ENCODE data around the gene PROSER3. TPM values are rescaled to one million over a fixed set of nuclear protein-coding genes. Genes with fewer than 3 reads are reported as not detected.

The PROSER3 gene
- total RNA-seq, 4 donors from 2014 or later = 8.2 to 34.3 (median 13.2) TPM

GRCh38 chr19:35816262-35816661 lies 58.3 kb downstream of the PROSER3 start:
- intact Hi-C loops (cut with DNase I) = no loop called here
- no peak overlapping the region for H3K4me3 ChIP-seq (replicated peaks in 1 of 3)

DNA sequence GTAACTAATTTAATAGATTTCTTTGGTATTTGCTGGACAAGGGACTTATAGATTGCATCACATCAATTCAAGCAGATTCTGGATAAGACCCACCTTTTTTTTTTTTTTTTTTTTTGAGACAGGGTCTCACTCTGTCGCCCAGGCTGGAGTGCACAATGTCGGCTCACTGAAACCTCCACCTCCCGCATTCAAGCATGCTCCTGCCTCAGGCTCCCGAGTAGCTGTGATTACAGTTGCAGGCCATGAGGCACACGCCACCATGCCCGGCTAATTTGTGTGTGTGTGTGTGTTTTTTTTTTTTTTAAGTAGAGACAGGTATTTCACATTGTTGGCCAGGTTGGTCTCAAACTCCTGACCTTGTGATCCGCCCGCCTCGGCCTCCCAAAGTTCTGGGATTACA lies 58.9 kb downstream of the PROSER3 start:
- TF ChIP-seq POLR2A (IDR thresholded peaks at IDR 0.05) = no peak
- no peak overlapping the region for H3K27ac ChIP-seq
- DNase-seq = no peak
- no peak overlapping the region for H3K4me3 ChIP-seq (replicated peaks in 1 of 3)
- no peaks in the 10 kb centered on the region for H3K27me3 ChIP-seq
- intact Hi-C loops (cut with DNase I) = no loop called here
- H3K4me1 ChIP-seq = no peaks in the 10 kb centered on the region
- no peaks in the 10 kb centered on the region for H3K9me3 ChIP-seq
- WGBS, 2 donors = 74 to 82% methylated on average over 9 of the region's 9 CpGs
- H3K36me3 ChIP-seq = no peaks in the 10 kb centered on the region

More at GRCh38 chr19:35816262-35816661, 58.3 kb downstream of the PROSER3 start:
- Histone ChIP-seq H3K9me3 (no peaks in the 10 kb centered on the region), H3K36me3 (no peaks in the 10 kb centered on the region), H3K27me3 (no peaks in the 10 kb centered on the region), H3K4me1 (no peaks in the 10 kb centered on the region), H3K27ac (no peak overlapping the region)
- DNase-seq = no peak
- TF ChIP-seq POLR2A (IDR thresholded peaks at IDR 0.05) (no peak), CTCF (IDR thresholded peaks at IDR 0.05) (no peak)
- WGBS, 2 donors = 49 to 50% methylated on average over 5 to 6 of the region's 6 CpGs

DNA sequence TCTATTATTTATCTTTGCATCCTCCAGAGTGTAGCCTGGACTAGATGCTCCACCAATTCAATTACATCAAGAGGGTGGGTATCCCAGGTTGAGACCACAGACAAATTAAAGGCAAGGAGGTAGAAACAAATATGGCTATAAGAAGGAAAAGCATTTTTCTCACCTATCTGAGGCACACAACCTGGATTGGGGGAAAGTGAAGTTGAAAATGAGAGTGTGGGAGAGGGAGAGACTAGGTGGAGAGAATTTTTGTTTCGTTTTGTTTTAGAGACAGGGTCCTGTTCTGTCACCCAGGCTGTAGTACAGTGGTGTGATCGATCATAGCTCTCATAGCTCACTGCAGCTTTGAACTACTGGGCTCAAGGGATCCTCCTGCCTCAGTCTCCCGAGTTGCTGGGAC lies 60.5 kb downstream of the PROSER3 start:
- 65 to 75% methylated on average over 3 of the region's 3 CpGs for WGBS, 2 donors
- Histone ChIP-seq H3K27ac (no peak overlapping the region), H3K27me3 (no peaks in the 10 kb centered on the region), H3K36me3 (no peaks in the 10 kb centered on the region), H3K9me3 (no peaks in the 10 kb centered on the region), H3K4me1 (no peaks in the 10 kb centered on the region), H3K4me3 (replicated peaks in 1 of 3) (no peak overlapping the region)
- TF ChIP-seq POLR2A (IDR thresholded peaks at IDR 0.05) = no peak
- TF ChIP-seq CTCF (IDR thresholded peaks at IDR 0.05) = no peak
- no peak for DNase-seq
- intact Hi-C loops (cut with DNase I) = no loop called here

Other genes with a start within 250 kb of the PROSER3 start
- 100 to 1,000 TPM; 164 to 348 (median 213) TPM for gene DMKN, start 244.5 kb upstream of the PROSER3 start, total RNA-seq
- gene SBSN, start 229.9 kb upstream of the PROSER3 start, total RNA-seq = 1 to 10 TPM in 1 of 4 donors, not detected in 3; 1.2 TPM
- gene GAPDHS, start 224.7 kb upstream of the PROSER3 start, total RNA-seq = 1 to 10 TPM in 1 of 4 donors, not detected in 3; 1.6 TPM
- gene TMEM147, start 212.6 kb upstream of the PROSER3 start, total RNA-seq = 100 to 1,000 TPM; 186 to 202 (median 188) TPM
- 1 to 10 TPM in 1 of 4 donors, under 1 TPM in 3; 0.27 to 1.9 (median 0.33) TPM for gene ATP4A, start 194.5 kb upstream of the PROSER3 start, total RNA-seq
- gene PMIS2, start 172.0 kb upstream of the PROSER3 start, total RNA-seq = not detected
- gene HAUS5, start 145.4 kb upstream of the PROSER3 start, total RNA-seq = 10 to 100 TPM in 3 of 4 donors, 1 to 10 TPM in 1; 7.9 to 17.8 (median 10.2) TPM
- 10 to 100 TPM; 49.4 to 90.9 (median 65.6) TPM for gene RBM42, start 129.1 kb upstream of the PROSER3 start, total RNA-seq
- gene ETV2, start 116.4 kb upstream of the PROSER3 start, total RNA-seq = under 1 TPM in 1 of 4 donors, not detected in 3; 0.56 TPM
- 100 to 1,000 TPM; 139 to 941 (median 369) TPM for gene COX6B1, start 109.9 kb upstream of the PROSER3 start, total RNA-seq
- not detected for gene UPK1A, start 91.7 kb upstream of the PROSER3 start, total RNA-seq
- not detected for gene ZBTB32, start 53.6 kb upstream of the PROSER3 start, total RNA-seq
- gene KMT2B, start 40.2 kb upstream of the PROSER3 start, total RNA-seq = 10 to 100 TPM; 12.4 to 29.4 (median 19.7) TPM
- gene IGFLR1, start 15.7 kb upstream of the PROSER3 start, total RNA-seq = 1 to 10 TPM; 5.2 to 6.1 (median 5.9) TPM
- gene U2AF1L4, start 12.8 kb upstream of the PROSER3 start, total RNA-seq = 10 to 100 TPM; 29.7 to 51.7 (median 36.8) TPM
- 10 to 100 TPM; 34.0 to 73.8 (median 40.5) TPM for gene PSENEN, start 12.5 kb upstream of the PROSER3 start, total RNA-seq
- 10 to 100 TPM in 2 of 4 donors, 1 to 10 TPM in 2; 8.2 to 21.5 (median 14.1) TPM for gene LIN37, start 9.6 kb upstream of the PROSER3 start, total RNA-seq
- 10 to 100 TPM; 17.3 to 31.8 (median 23.1) TPM for gene HSPB6, start 1.1 kb upstream of the PROSER3 start, total RNA-seq
- gene ARHGAP33, start 17.4 kb downstream of the PROSER3 start, total RNA-seq = 10 to 100 TPM in 3 of 4 donors, 1 to 10 TPM in 1; 4.2 to 16.0 (median 13.0) TPM
- gene PRODH2, start 54.7 kb downstream of the PROSER3 start, total RNA-seq = not detected
- gene NPHS1, start 94.3 kb downstream of the PROSER3 start, total RNA-seq = not detected
- gene KIRREL2, start 98.7 kb downstream of the PROSER3 start, total RNA-seq = under 1 TPM in 2 of 4 donors, not detected in 2; 0.20 to 0.33 TPM
- gene APLP1, start 110.4 kb downstream of the PROSER3 start, total RNA-seq = 1 to 10 TPM in 2 of 4 donors, under 1 TPM in 2; 0.67 to 5.3 (median 2.8) TPM
- gene NFKBID, start 142.4 kb downstream of the PROSER3 start, total RNA-seq = 10 to 100 TPM in 3 of 4 donors, 1 to 10 TPM in 1; 7.0 to 56.7 (median 16.9) TPM
- 1 to 10 TPM in 2 of 4 donors, not detected in 2; 1.4 to 4.4 TPM for gene HCST, start 144.4 kb downstream of the PROSER3 start, total RNA-seq
- gene TYROBP, start 150.1 kb downstream of the PROSER3 start, total RNA-seq = 10 to 100 TPM; 10.1 to 80.4 (median 27.5) TPM
- 10 to 100 TPM in 3 of 4 donors, 1 to 10 TPM in 1; 7.1 to 15.5 (median 11.1) TPM for gene LRFN3, start 178.2 kb downstream of the PROSER3 start, total RNA-seq
- gene SDHAF1, start 237.0 kb downstream of the PROSER3 start, total RNA-seq = 10 to 100 TPM; 51.4 to 96.8 (median 66.7) TPM